Activated B cell treated with CpG ODN at 0.5 μM for 24 hours (primary cell): Measurements from ENCODE around the gene RPL7L1. TPM values are rescaled to one million over a fixed set of nuclear protein-coding genes. Genes with fewer than 3 reads are reported as not detected.
A peak's percentile ranks its signal among the peaks of the same experiment; 100 is the strongest.

Source experiments
- ATAC-seq: fragments of 200-7000 bp; cut with Tn5 transposase; one replicate; pipeline ENCODE4 v1.10.0; 2021; ENCODE audit warnings: low read depth, mild to moderate bottlenecking, moderate library complexity
- CTCF ChIA-PET: fragments of 350-600 bp; sonication (Branson Sonifier 250); formaldehyde crosslinking; loops from one replicate; lab custom pipeline; 2021; ENCODE audit warnings: antibody characterized with exemption; lab: Charles Lee
- POLR2A ChIA-PET: fragments of 350-600 bp; sonication (Branson Sonifier 250); formaldehyde crosslinking; loops from one replicate; lab custom pipeline; 2021; ENCODE audit warnings: antibody characterized with exemption; lab: Charles Lee
- DNase-seq: peaks from one replicate; pipeline ENCODE4 v3.0.0; 2022
- H3K27ac Mint-ChIP-seq: one replicate; pipeline ENCODE4 v1.8.0; 2020; ENCODE audit warnings: mixed read lengths
- H3K27me3 Mint-ChIP-seq: one replicate; pipeline ENCODE4 v1.8.0; 2021; ENCODE audit warnings: mixed read lengths
- H3K36me3 Mint-ChIP-seq: one replicate; pipeline ENCODE4 v1.8.0; 2021; ENCODE audit warnings: low read depth, mixed read lengths
- H3K4me1 Mint-ChIP-seq: one replicate; pipeline ENCODE4 v1.8.0; 2021; ENCODE audit warnings: mixed read lengths
- H3K4me3 Mint-ChIP-seq: one replicate; pipeline ENCODE4 v1.8.0; 2020; ENCODE audit warnings: mild to moderate bottlenecking, mixed read lengths
- H3K9me3 Mint-ChIP-seq: one replicate; pipeline ENCODE4 v1.8.0; 2020; ENCODE audit warnings: mixed read lengths
- CTCF ChIP-seq: fragments of 200-600 bp; IDR thresholded peaks from one replicate; pipeline ENCODE4 v1.8.0; 2022; ENCODE audit warnings: antibody characterized with exemption, mild to moderate bottlenecking
- intact Hi-C: fragments of 100-400 bp; cut with micrococcal nuclease; formaldehyde crosslinking; loops from one replicate; pipeline ENCODE4 v1.15.1; 2024
- total RNA-seq: library from RNA; stranded (reverse); gene quantifications from 2 replicates; pipeline ENCODE4 v1.2.3, GENCODE V29; 2022

Gene RPL7L1
- total RNA-seq, 1 donor from 2014 or later = 110 TPM

DNA sequence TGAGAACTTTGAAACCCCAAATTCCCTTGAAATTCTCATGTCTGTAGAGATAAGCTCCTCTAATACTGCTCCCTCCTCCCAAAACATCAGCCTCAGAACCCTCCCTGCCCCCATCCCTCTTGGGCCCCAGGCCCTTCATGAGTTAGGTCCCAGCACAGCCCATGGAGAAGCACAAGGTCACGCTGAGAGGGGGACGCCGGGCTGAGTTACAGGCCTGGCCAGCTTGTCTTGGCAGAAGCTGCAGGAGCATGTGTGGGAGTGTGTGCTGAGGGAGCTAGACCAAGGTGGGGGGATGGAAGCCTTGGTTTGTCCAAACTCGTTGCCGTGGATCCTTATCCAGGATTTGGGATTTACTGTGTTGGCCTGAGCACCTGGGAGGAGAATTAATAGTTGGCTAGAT lies 27.9 kb downstream of the RPL7L1 start:
- TF ChIP-seq CTCF = no peak
- intact Hi-C loops = no loop called here
- no peak for DNase-seq
- Mint-ChIP-seq H3K27ac (no peak overlapping the region), H3K4me3 (no peak overlapping the region), H3K9me3 (no peaks in the 10 kb centered on the region), H3K27me3 (no peaks in the 10 kb centered on the region), H3K36me3 (no peaks in the 10 kb centered on the region), H3K4me1 (peaks cover 2% of the 10 kb centered on the region)
- ChIA-PET POLR2A (no interaction called here), CTCF (no interaction called here)
- no peak for ATAC-seq

DNA sequence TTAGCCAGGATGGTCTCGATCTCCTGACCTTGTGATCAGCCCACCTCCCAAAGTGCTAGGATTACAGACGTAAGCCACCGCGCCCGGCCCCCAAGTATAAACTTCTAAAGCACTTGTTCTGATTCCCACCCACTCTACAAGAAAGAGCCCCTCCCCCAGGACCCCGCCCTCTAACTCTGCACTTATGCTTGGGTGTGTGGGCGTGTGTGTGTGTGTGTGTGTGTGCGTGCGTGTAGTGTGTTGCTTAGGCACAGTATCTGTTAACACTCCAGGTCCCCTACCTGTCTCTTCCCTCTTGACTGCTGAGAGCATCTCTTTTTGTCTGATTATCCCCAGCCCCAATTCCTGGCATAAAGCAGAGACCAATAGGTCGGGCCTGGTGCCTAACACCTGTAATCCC lies 30.4 kb downstream of the RPL7L1 start:
- Mint-ChIP-seq H3K27ac (no peak overlapping the region), H3K36me3 (no peaks in the 10 kb centered on the region), H3K9me3 (no peaks in the 10 kb centered on the region), H3K4me1 (peaks cover 2% of the 10 kb centered on the region), H3K4me3 (no peak overlapping the region), H3K27me3 (no peaks in the 10 kb centered on the region)
- intact Hi-C loops = no loop called here
- ATAC-seq = no peak
- no peak for TF ChIP-seq CTCF
- POLR2A ChIA-PET = no interaction called here
- no peak for DNase-seq
- CTCF ChIA-PET = no interaction called here

GRCh38 chr6:42911171-42912021 lies 32.0 kb downstream of the RPL7L1 start:
- ChIA-PET CTCF (interaction anchor here (1.1 kb wide), 1 partner anchor 232 kb away, joined by 4 read pairs; no protein-coding TSS in a partner anchor), POLR2A (interaction anchor here (1.6 kb wide), 1 partner anchor 18 kb away, joined by 10 read pairs; the partner anchor contains the start of gene CNPY3)
- ATAC-seq = no peak
- H3K27ac Mint-ChIP-seq = no peak overlapping the region
- H3K27me3 Mint-ChIP-seq = no peaks in the 10 kb centered on the region
- H3K36me3 Mint-ChIP-seq = no peaks in the 10 kb centered on the region
- no peak for DNase-seq
- no peak for TF ChIP-seq CTCF
- H3K4me1 Mint-ChIP-seq = peaks cover 8% of the 10 kb centered on the region
- H3K9me3 Mint-ChIP-seq = no peaks in the 10 kb centered on the region
- H3K4me3 Mint-ChIP-seq = peak overlapping the region; percentile 61
- intact Hi-C loops = loop anchor here (1.0 kb wide), 1 partner anchor 19 kb away; no protein-coding TSS in a partner anchor

DNA sequence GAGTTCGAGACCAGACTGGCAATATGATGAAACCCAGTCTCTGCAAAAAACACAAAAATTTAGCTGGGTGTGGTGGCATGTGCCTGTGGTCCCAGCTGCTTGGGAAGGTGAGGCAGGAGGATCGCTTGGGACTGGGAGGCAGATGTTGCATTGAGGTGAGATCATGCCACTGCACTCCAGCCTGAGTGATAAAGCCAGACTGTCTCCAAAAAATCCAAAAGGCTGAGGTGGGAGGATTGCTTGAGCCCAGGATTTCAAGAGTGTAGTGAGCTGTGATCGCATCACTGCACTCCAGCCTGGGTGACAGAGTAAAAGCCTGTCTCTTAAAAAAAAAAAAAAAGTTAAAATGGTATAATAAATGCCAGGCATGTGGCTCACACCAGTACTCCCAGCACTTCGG lies 35.1 kb downstream of the RPL7L1 start:
- no peak overlapping the region for H3K4me3 Mint-ChIP-seq
- DNase-seq = no peak
- CTCF ChIA-PET = interaction anchor here (0.6 to 0.7 kb wide), 2 partner anchors 23 to 298 kb away, joined by 3 read pairs; no protein-coding TSS in a partner anchor

More for the DNA sequence above, 35.1 kb downstream of the RPL7L1 start:
- H3K36me3 Mint-ChIP-seq = no peaks in the 10 kb centered on the region
- POLR2A ChIA-PET = interaction anchor here (1.4 to 3.1 kb wide), 2 partner anchors 15 to 20 kb away, joined by 3 to 20 read pairs; partner anchors contain the start of gene CNPY3
- H3K27me3 Mint-ChIP-seq = no peaks in the 10 kb centered on the region
- H3K27ac Mint-ChIP-seq = no peak overlapping the region
- ATAC-seq = no peak
- peaks cover 8% of the 10 kb centered on the region for H3K4me1 Mint-ChIP-seq
- no peaks in the 10 kb centered on the region for H3K9me3 Mint-ChIP-seq
- no peak for TF ChIP-seq CTCF
- intact Hi-C loops = no loop called here
